ENCODE measurements around the gene TNS2.

Gene TNS2

GRCh38 chr12:53044052-53044581 is 5.7 kb upstream of the TNS2 start:
- no peaks in the 10 kb centered on the region for H3K9me3 ChIP-seq (ENCODE audit: control insufficient read depth, insufficient read depth, low read length)
- no peak overlapping the region for H3K27ac ChIP-seq (ENCODE audit: low read depth, low read length)
- H3K4me1 ChIP-seq (ENCODE audit: control insufficient read depth, insufficient read depth, low read length), result peaks cover 41% of the 10 kb centered on the region
- peaks cover 28% of the 10 kb centered on the region for H3K27me3 ChIP-seq (ENCODE audit: control insufficient read depth, insufficient read depth, low read length)
- H3K9ac ChIP-seq (ENCODE audit: low read depth, low read length), result no peak overlapping the region
- peaks cover 21% of the 10 kb centered on the region for H3K36me3 ChIP-seq (ENCODE audit: control insufficient read depth, insufficient read depth, low read length)
- H3K4me3 ChIP-seq (ENCODE audit: low read depth, low read length), result no peak overlapping the region

- no peak overlapping the region for H3K27ac ChIP-seq (ENCODE audit: low read depth, low read length)
- H3K9ac ChIP-seq (ENCODE audit: low read depth, low read length), result no peak overlapping the region
- no peaks in the 10 kb centered on the region for H3K9me3 ChIP-seq (ENCODE audit: control insufficient read depth, insufficient read depth, low read length)
- peaks cover 50% of the 10 kb centered on the region for H3K4me1 ChIP-seq (ENCODE audit: control insufficient read depth, insufficient read depth, low read length)
- no peak overlapping the region for H3K4me3 ChIP-seq (ENCODE audit: low read depth, low read length)
- peaks cover 28% of the 10 kb centered on the region for H3K27me3 ChIP-seq (ENCODE audit: control insufficient read depth, insufficient read depth, low read length)
- H3K36me3 ChIP-seq (ENCODE audit: control insufficient read depth, insufficient read depth, low read length), result peaks cover 11% of the 10 kb centered on the region
Observed at GRCh38 chr12:53044896-53045695, 4.8 kb upstream of the TNS2 start.

DNA sequence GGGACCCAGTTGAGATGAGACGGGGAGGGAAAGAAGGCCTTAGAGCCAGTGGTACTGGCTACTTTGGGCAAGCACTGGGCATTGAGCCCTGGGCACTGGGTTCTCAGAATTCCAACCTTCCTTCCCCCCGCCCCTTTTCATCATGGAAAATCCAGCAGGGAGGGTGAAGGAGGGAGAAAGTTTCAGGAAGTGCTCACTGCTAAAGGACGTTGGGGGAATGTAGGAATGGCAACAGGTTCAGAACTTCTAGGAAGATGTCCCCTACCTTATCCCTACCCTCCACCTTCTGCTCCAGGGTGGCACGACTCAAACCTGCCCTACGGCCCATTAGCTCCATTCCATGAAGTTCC is 4.2 kb upstream of the TNS2 start:
- Histone ChIP-seq H3K4me3 (ENCODE audit: low read depth, low read length) (no peak overlapping the region), H3K4me1 (ENCODE audit: control insufficient read depth, insufficient read depth, low read length) (peaks cover 56% of the 10 kb centered on the region), H3K36me3 (ENCODE audit: control insufficient read depth, insufficient read depth, low read length) (peaks cover 6% of the 10 kb centered on the region), H3K9me3 (ENCODE audit: control insufficient read depth, insufficient read depth, low read length) (no peaks in the 10 kb centered on the region), H3K27ac (ENCODE audit: low read depth, low read length) (no peak overlapping the region), H3K9ac (ENCODE audit: low read depth, low read length) (no peak overlapping the region), H3K27me3 (ENCODE audit: control insufficient read depth, insufficient read depth, low read length) (peaks cover 28% of the 10 kb centered on the region)

GRCh38 chr12:53046655-53047220 is 3.1 kb upstream of the TNS2 start:
- Histone ChIP-seq H3K36me3 (ENCODE audit: control insufficient read depth, insufficient read depth, low read length) (peaks cover 2% of the 10 kb centered on the region; the same call in 1 of the 2 replicates), H3K4me3 (ENCODE audit: low read depth, low read length) (peak overlapping the region; percentile 79), H3K27ac (ENCODE audit: low read depth, low read length) (peak overlapping the region; percentile 37), H3K9ac (ENCODE audit: low read depth, low read length) (peak overlapping the region; percentile 48; the same call in 1 of the 2 replicates), H3K9me3 (ENCODE audit: control insufficient read depth, insufficient read depth, low read length) (no peaks in the 10 kb centered on the region), H3K27me3 (ENCODE audit: control insufficient read depth, insufficient read depth, low read length) (peaks cover 34% of the 10 kb centered on the region), H3K4me1 (ENCODE audit: control insufficient read depth, insufficient read depth, low read length) (peaks cover 67% of the 10 kb centered on the region)

DNA sequence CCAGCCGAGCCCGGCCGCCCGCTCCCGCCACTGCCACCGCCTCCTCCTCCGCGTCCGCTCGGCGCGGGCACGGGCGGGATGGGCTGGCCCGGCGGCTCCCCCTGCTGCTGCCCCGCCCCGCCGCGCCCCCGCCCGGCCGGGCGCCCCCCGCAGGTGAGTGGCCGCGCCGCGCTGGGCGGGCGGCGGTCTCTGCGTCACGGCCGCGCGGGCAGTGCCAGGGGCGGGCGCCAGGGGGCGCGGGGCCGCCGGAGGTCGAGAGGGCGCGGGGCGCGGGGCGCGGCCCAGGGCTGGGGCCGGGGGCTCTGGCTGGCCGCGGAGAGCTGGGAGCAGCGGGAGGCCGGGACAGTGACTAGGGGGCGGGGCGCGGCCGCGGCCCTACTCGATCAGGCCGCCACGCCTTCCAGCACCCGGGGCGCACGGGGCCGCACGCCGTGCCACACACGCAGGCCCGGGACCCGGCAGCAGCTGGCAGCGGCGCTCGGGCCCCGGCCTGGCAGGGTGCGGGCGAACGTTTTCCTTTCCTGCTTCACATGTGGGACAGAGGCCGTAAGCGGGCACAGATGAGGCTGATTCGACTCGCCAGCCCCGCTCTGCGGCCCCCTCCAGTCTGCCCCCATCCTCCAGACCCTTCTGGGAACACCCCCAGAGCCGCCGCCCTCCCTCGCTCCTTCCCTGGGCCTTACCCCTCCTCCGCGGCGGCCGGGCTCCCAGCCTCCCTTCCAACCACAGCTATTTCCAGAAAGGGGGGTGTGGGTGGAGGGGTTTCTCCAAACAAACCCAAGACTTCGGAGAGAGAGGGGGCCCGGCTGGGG is 2.4 kb upstream of the TNS2 start:
- no peak overlapping the region for H3K9ac ChIP-seq (ENCODE audit: low read depth, low read length)
- H3K27me3 ChIP-seq (ENCODE audit: control insufficient read depth, insufficient read depth, low read length), result peaks cover 34% of the 10 kb centered on the region
- peaks cover 67% of the 10 kb centered on the region for H3K4me1 ChIP-seq (ENCODE audit: control insufficient read depth, insufficient read depth, low read length)
- H3K36me3 ChIP-seq (ENCODE audit: control insufficient read depth, insufficient read depth, low read length), result peaks cover 3% of the 10 kb centered on the region; the same call in 1 of the 2 replicates
- peak overlapping the region; percentile 79 for H3K4me3 ChIP-seq (ENCODE audit: low read depth, low read length)
- no peaks in the 10 kb centered on the region for H3K9me3 ChIP-seq (ENCODE audit: control insufficient read depth, insufficient read depth, low read length)
- peak overlapping the region; percentile 84 for H3K27ac ChIP-seq (ENCODE audit: low read depth, low read length)

- Histone ChIP-seq H3K4me3 (ENCODE audit: low read depth, low read length) (peak overlapping the region; percentile 53; the same call in 1 of the 2 replicates), H3K27ac (ENCODE audit: low read depth, low read length) (peak overlapping the region; percentile 84), H3K27me3 (ENCODE audit: control insufficient read depth, insufficient read depth, low read length) (peaks cover 34% of the 10 kb centered on the region), H3K4me1 (ENCODE audit: control insufficient read depth, insufficient read depth, low read length) (peaks cover 61% of the 10 kb centered on the region), H3K9me3 (ENCODE audit: control insufficient read depth, insufficient read depth, low read length) (no peaks in the 10 kb centered on the region), H3K9ac (ENCODE audit: low read depth, low read length) (no peak overlapping the region), H3K36me3 (ENCODE audit: control insufficient read depth, insufficient read depth, low read length) (peaks cover 3% of the 10 kb centered on the region; the same call in 1 of the 2 replicates)
Observed at GRCh38 chr12:53048033-53048779, 1.7 kb upstream of the TNS2 start.

DNA sequence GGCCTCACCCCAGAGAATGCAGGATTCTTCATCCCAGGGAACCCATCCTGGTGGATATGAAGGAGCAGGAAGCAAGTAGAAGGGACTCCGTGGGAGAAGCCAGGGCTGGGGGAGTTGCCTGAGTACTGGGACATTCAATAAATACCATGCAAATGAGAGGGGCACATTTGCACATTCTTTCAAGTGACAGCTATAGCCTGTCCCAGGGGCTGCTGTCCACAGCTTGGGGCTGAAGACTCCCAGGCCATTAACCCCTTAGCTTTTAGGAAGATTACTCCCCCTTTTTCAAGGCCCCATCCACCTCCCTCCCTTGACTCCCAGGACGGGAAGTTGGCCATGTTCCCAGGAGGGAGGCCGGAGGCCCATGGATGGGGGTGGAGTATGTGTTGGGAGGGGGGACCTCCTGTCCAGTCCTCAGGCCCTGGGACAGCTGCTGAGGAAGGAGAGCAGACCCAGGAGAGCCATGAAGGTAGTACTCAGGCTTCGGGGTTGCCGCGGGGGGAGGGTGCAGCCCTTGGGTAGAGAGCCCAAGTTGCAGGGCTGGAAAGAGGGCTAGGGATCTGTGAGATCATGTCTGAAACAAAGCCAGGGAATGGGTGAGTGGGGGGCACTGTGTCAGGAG is 974 bp upstream of the TNS2 start:
- Histone ChIP-seq H3K27me3 (ENCODE audit: control insufficient read depth, insufficient read depth, low read length) (peaks cover 33% of the 10 kb centered on the region), H3K9ac (ENCODE audit: low read depth, low read length) (no peak overlapping the region), H3K36me3 (ENCODE audit: control insufficient read depth, insufficient read depth, low read length) (peaks cover 3% of the 10 kb centered on the region; the same call in 1 of the 2 replicates), H3K27ac (ENCODE audit: low read depth, low read length) (peak overlapping the region; percentile 84), H3K4me1 (ENCODE audit: control insufficient read depth, insufficient read depth, low read length) (peaks cover 64% of the 10 kb centered on the region), H3K4me3 (ENCODE audit: low read depth, low read length) (peak overlapping the region; percentile 53; the same call in 1 of the 2 replicates), H3K9me3 (ENCODE audit: control insufficient read depth, insufficient read depth, low read length) (no peaks in the 10 kb centered on the region)

DNA sequence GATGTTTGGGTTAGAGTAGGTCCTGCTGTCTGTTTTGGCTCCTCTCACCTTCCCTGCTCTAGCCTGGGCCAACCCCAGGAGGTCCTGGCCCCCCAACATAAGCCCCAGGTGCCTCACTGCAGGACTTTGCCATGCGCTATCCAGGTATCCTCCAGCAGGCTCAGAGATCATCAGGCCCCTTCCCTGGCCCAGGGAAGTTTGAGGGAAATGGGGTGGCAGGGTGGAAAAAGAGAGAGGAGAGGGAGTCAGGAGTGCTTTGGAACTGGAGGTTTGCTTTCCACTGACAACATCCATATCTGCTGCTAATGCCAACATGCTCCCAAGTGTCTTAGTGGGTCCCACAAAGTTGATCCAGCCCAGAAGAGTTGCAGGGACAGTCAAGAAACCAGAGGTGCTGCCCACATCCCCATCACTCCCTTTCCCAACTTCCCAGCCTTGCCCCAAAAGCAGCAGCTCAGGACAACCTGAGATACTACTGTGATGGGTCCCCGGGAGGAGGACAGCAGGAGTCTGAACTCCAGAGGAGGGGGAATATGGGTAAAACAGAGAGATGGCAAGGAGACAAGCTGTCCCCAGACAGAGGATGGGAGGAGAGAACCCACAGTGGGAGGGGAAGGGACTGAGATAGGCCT is 677 bp downstream of the TNS2 start:
- peaks cover 3% of the 10 kb centered on the region; the same call in 1 of the 2 replicates for H3K36me3 ChIP-seq (ENCODE audit: control insufficient read depth, insufficient read depth, low read length)
- no peak overlapping the region for H3K9ac ChIP-seq (ENCODE audit: low read depth, low read length)
- peaks cover 17% of the 10 kb centered on the region for H3K27me3 ChIP-seq (ENCODE audit: control insufficient read depth, insufficient read depth, low read length)
- peaks cover 51% of the 10 kb centered on the region for H3K4me1 ChIP-seq (ENCODE audit: control insufficient read depth, insufficient read depth, low read length)
- peak overlapping the region; percentile 84 for H3K27ac ChIP-seq (ENCODE audit: low read depth, low read length)
- H3K4me3 ChIP-seq (ENCODE audit: low read depth, low read length), result peak overlapping the region; percentile 38; the same call in 1 of the 2 replicates
- H3K9me3 ChIP-seq (ENCODE audit: control insufficient read depth, insufficient read depth, low read length), result no peaks in the 10 kb centered on the region

- Histone ChIP-seq H3K27me3 (ENCODE audit: control insufficient read depth, insufficient read depth, low read length) (0 out of 2 replicates have a peak, but pooled peaks cover 11% of the 10 kb centered on the region), H3K9me3 (ENCODE audit: control insufficient read depth, insufficient read depth, low read length) (no peaks in the 10 kb centered on the region), H3K4me3 (ENCODE audit: low read depth, low read length) (no peak overlapping the region), H3K27ac (ENCODE audit: low read depth, low read length) (peak overlapping the region; percentile 84), H3K4me1 (ENCODE audit: control insufficient read depth, insufficient read depth, low read length) (peaks cover 46% of the 10 kb centered on the region), H3K9ac (ENCODE audit: low read depth, low read length) (no peak overlapping the region), H3K36me3 (ENCODE audit: control insufficient read depth, insufficient read depth, low read length) (peaks cover 3% of the 10 kb centered on the region; the same call in 1 of the 2 replicates)
Observed at GRCh38 chr12:53051058-53051880, 1.4 kb downstream of the TNS2 start.
